A549 (cell line): ENCODE measurements around the gene HMSD. TPM values are rescaled to one million over a fixed set of nuclear protein-coding genes. Genes with fewer than 3 reads are reported as not detected.

Experiments
- ATAC-seq, 2 experiments: fragments of 200-7000 bp in 1 of 2; fragments of >200 bp in 1 of 2; cut with Nextera tagmentation in 1 of 2; cut with Tn5 transposase in 1 of 2; 3 replicates each; pipeline versions ENCODE4 v1.8.0 to v1.9.1; 2018 to 2020; ENCODE audit warnings: mild to moderate bottlenecking in 1 of 2, moderate library complexity in 1 of 2
- CTCF ChIA-PET: fragments of 300-600 bp; sonication (Branson Sonifier 250); formaldehyde crosslinking; extraction: SDS; loops from one replicate; lab custom pipeline; 2021; ENCODE audit warnings: antibody characterized with exemption, inconsistent platforms; lab: Yijun Ruan, JAX
- POLR2A ChIA-PET: fragments of 350-600 bp; formaldehyde crosslinking; extraction: SDS; loops from one replicate; lab custom pipeline; 2021; ENCODE audit warnings: antibody characterized with exemption, inconsistent platforms; lab: Yijun Ruan, JAX
- DNase-seq, 2 experiments: peaks; one replicate each; pipeline versions ENCODE4 v3.0.0 to v3.0.0-alpha.2; 2011 to 2016; ENCODE audit warnings: low read depth in 1 of 2, low spot score in 1 of 2
- FAIRE-seq: peaks from 2 replicates; lab custom pipeline; 2011; peaks lifted over from hg19 to GRCh38; lab: Jason Lieb, UNC
- H3K27ac ChIP-seq, 2 experiments: fragments of >200 bp; sonication (Bioruptor Twin); formaldehyde crosslinking; 3 replicates each; pipeline ENCODE4 v1.5.1; 2016 to 2017
- H3K4me1 ChIP-seq: fragments of >200 bp; sonication (Bioruptor Twin); formaldehyde crosslinking; 3 replicates; pipeline ENCODE4 v1.6.1; 2016
- H3K4me2 ChIP-seq: fragments of >200 bp; sonication (Bioruptor Twin); formaldehyde crosslinking; 3 replicates; pipeline ENCODE4 v1.6.1; 2016
- H3K4me3 ChIP-seq: fragments of >200 bp; sonication (Bioruptor Twin); formaldehyde crosslinking; 3 replicates; pipeline ENCODE4 v1.5.1; 2016
- H3K9me3 ChIP-seq: fragments of >200 bp; sonication (Bioruptor Twin); formaldehyde crosslinking; 3 replicates; pipeline ENCODE4 v1.6.1; 2016
- FOSB ChIP-seq: fragments of 250-450 bp; sonication (Bioruptor Pico); IDR thresholded peaks from 2 replicates; pipeline ENCODE4 v1.5.0; 2020; ENCODE audit warnings: mild to moderate bottlenecking, moderate library complexity
- GATA3 ChIP-seq: IDR thresholded peaks from 2 replicates; pipeline ENCODE4 v1.6.1; 2012; ENCODE audit warnings: borderline replicate concordance
- HEYL ChIP-seq: fragments of 250-450 bp; sonication (Bioruptor Pico); IDR thresholded peaks from 2 replicates; pipeline ENCODE4 v1.8.0; 2021; ENCODE audit warnings: mild to moderate bottlenecking, moderate library complexity
- HOXB13 ChIP-seq: fragments of 250-450 bp; sonication (Bioruptor Pico); IDR thresholded peaks from 2 replicates; pipeline ENCODE4 v1.5.0; 2020; ENCODE audit warnings: low read depth, mild to moderate bottlenecking, moderate library complexity
- KDM1A ChIP-seq: fragments of 200-600 bp; sonication (generic); IDR thresholded peaks from 2 replicates; pipeline ENCODE4 v1.6.1; 2016; ENCODE audit warnings: low read depth, mild to moderate bottlenecking
- KDM5A ChIP-seq: fragments of 200-600 bp; sonication (generic); IDR thresholded peaks from 2 replicates; pipeline ENCODE4 v1.6.1; 2016; ENCODE audit warnings: antibody characterized with exemption, mild to moderate bottlenecking
- MAFK ChIP-seq: fragments of 450-650 bp; IDR thresholded peaks from 2 replicates; pipeline ENCODE4 v1.6.1; 2014; ENCODE audit not compliant: partially characterized antibody
- MYC ChIP-seq: IDR thresholded peaks from 2 replicates; pipeline ENCODE4 v1.6.1; 2012; ENCODE audit warnings: mild to moderate bottlenecking, inconsistent platforms, low read length, improper control_type of control experiment, borderline replicate concordance
- POLR2A ChIP-seq: IDR thresholded peaks from 2 replicates; pipeline ENCODE4 v1.6.1; 2012; ENCODE audit warnings: mild to moderate bottlenecking, low read length
- RCOR1 ChIP-seq: fragments of 150-350 bp; IDR thresholded peaks from 2 replicates; pipeline ENCODE4 v1.6.1; 2014; ENCODE audit warnings: antibody characterized with exemption, low read length, low read depth
- ZNF302 ChIP-seq: fragments of 250-450 bp; sonication (Bioruptor Pico); IDR thresholded peaks from 2 replicates; pipeline ENCODE4 v1.9.0; 2021; ENCODE audit warnings: inconsistent platforms, mild to moderate bottlenecking, moderate library complexity
- ZSCAN20 ChIP-seq: fragments of 250-450 bp; sonication (Bioruptor Pico); IDR thresholded peaks from 2 replicates; pipeline ENCODE4 v1.8.0; 2022; ENCODE audit warnings: mild to moderate bottlenecking, moderate library complexity
- WGBS: methylation state at CpG from one replicate; pipeline ENCODE4 v1.1.6; 2017; ENCODE audit errors: missing lambda C conversion rate; 5-methylcytosine and 5-hydroxymethylcytosine counted together
- polyA plus RNA-seq, 4 experiments: library from polyadenylated mRNA; depleted of rRNA in 3 of 4; stranded (reverse); fragments of >200 nt; fragmentation: RNase III in 1 of 4; extraction: RNeasy Plus Mini Kit Qiagen cat#74134 plus additional on column Dnase treatment in 1 of 4; gene quantifications; 2 replicates in 3 of 4; 3 replicates in 1 of 4; pipeline ENCODE4 v1.2.3, GENCODE V29; 2011 to 2017
- TF ChIP-seq, protein P1 (sequence below): IDR thresholded peaks from 2 replicates; pipeline ENCODE4 v1.6.1; 2012
- TF ChIP-seq, protein P2 (sequence below): fragments of >200 bp; sonication (Bioruptor Twin); formaldehyde crosslinking; IDR thresholded peaks from 3 replicates; pipeline ENCODE4 v1.5.1; 2016
- TF ChIP-seq, protein P3 (sequence below): IDR thresholded peaks from 2 replicates; pipeline ENCODE4 v1.6.1; 2012; ENCODE audit warnings: low read depth, borderline replicate concordance
- TF ChIP-seq, protein P4 (sequence below): fragments of >200 bp; sonication (Bioruptor Twin); formaldehyde crosslinking; IDR thresholded peaks from 3 replicates; pipeline ENCODE4 v1.6.1; 2016
- TF ChIP-seq, protein P5 (sequence below): fragments of >200 bp; sonication (Bioruptor Twin); formaldehyde crosslinking; IDR thresholded peaks from 2 replicates; pipeline ENCODE4 v1.6.1; 2016
- TF ChIP-seq, protein P6 (sequence below): fragments of 250-450 bp; sonication (Bioruptor Pico); IDR thresholded peaks from 2 replicates; pipeline ENCODE4 v1.5.0; 2020; ENCODE audit warnings: low read depth, mild to moderate bottlenecking, moderate library complexity

Gene HMSD
- polyA plus RNA-seq, 2 of the 4 experiments (the other 2 are of a cell fraction): 0.13 to 0.23 TPM

DNA sequence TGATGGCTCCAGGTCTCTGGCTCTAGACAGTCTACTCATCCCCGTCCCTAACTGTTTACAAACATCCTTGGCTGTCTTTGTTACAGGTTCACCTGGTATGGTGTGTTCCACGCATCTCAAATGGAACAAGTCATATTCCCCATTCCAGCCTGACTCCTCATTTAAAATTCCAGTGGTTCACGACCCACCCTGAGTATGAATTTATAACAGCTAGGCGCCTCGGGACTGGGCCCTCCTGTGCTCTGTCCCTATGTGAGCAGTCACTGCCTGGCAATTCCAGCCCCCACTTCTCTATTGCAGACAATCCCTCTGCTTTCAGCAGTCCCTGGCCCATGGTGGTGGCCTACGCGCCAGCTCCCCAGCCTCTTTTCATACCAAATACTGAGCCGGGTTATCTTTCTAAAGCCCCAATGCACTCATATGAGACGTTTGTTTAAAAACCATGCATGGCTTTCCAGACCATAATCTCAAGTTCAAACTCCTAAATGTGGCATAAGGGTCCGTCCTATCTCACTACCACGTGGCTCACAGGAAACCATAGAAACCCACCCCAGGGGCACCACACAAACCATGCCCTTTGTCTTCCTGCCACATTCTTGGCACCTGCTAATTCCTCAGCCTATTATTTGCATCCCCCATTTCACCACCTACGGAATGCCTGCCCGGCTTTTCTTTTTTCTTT is 22.4 kb downstream of the HMSD start:
- TF ChIP-seq ZSCAN20 (CRISPR knock-in tag): no peak
- no peak for TF ChIP-seq RCOR1
- TF ChIP-seq, protein P1, sequence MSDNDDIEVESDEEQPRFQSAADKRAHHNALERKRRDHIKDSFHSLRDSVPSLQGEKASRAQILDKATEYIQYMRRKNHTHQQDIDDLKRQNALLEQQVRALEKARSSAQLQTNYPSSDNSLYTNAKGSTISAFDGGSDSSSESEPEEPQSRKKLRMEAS: no peak
- no peak for TF ChIP-seq ZNF302
- TF ChIP-seq GATA3: no peak
- TF ChIP-seq POLR2A: no peak
- no peak for TF ChIP-seq KDM1A
- no peak for TF ChIP-seq HOXB13
- no peak for TF ChIP-seq MYC
- TF ChIP-seq HEYL: no peak
- TF ChIP-seq, all 56 proteins: peak for 0
- ChIA-PET CTCF (no interaction called here), POLR2A (interaction anchor here (1.2 kb wide), 1 partner anchor 549 kb away, joined by 4 read pairs; the partner anchor contains the start of gene VPS4B)
- peak overlapping the region; percentile 74; the same call in 2 of the 3 replicates for H3K4me3 ChIP-seq
- no peaks in the 10 kb centered on the region for H3K9me3 ChIP-seq
- 94% methylated on average over 13 of the region's 13 CpGs for WGBS
- no peak for DNase-seq
- H3K4me1 ChIP-seq: peaks cover 6% of the 10 kb centered on the region; the same call in 1 of the 3 replicates
- peak overlapping the region; percentile 96 to 97; a peak in 5 of 6 replicates for H3K27ac ChIP-seq
- FAIRE-seq: no peak
- H3K4me2 ChIP-seq: peak overlapping the region; percentile 81
- no peak for ATAC-seq

DNA sequence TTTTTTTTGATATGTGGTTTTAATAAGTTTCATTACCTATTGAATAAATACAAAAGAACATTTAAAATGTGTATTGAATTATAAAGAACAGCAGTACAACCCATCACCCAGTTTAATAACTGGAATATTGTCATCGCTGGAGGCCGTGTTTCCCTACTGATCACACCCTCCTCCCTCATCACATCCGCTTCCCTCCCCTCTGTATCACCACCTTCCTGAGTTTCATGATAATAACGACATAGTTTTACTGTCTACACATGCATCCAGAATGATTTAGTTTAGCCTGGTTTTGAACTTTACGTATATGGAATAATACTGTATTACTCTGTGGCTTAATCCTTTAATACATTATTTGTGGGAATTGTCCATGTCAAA is 22.9 kb downstream of the HMSD start:
- Histone ChIP-seq H3K4me2 (no peak overlapping the region), H3K4me1 (peaks cover 6% of the 10 kb centered on the region; the same call in 1 of the 3 replicates), H3K4me3 (no peak overlapping the region), H3K27ac (no peak overlapping the region), H3K9me3 (no peaks in the 10 kb centered on the region)
- ChIA-PET POLR2A (no interaction called here), CTCF (no interaction called here)
- WGBS: 88% methylated on average over 5 of the region's 5 CpGs
- TF ChIP-seq, protein P2, sequence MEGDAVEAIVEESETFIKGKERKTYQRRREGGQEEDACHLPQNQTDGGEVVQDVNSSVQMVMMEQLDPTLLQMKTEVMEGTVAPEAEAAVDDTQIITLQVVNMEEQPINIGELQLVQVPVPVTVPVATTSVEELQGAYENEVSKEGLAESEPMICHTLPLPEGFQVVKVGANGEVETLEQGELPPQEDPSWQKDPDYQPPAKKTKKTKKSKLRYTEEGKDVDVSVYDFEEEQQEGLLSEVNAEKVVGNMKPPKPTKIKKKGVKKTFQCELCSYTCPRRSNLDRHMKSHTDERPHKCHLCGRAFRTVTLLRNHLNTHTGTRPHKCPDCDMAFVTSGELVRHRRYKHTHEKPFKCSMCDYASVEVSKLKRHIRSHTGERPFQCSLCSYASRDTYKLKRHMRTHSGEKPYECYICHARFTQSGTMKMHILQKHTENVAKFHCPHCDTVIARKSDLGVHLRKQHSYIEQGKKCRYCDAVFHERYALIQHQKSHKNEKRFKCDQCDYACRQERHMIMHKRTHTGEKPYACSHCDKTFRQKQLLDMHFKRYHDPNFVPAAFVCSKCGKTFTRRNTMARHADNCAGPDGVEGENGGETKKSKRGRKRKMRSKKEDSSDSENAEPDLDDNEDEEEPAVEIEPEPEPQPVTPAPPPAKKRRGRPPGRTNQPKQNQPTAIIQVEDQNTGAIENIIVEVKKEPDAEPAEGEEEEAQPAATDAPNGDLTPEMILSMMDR: no peak
- TF ChIP-seq, protein P3, sequence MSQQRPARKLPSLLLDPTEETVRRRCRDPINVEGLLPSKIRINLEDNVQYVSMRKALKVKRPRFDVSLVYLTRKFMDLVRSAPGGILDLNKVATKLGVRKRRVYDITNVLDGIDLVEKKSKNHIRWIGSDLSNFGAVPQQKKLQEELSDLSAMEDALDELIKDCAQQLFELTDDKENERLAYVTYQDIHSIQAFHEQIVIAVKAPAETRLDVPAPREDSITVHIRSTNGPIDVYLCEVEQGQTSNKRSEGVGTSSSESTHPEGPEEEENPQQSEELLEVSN: no peak
- TF ChIP-seq, protein P4, sequence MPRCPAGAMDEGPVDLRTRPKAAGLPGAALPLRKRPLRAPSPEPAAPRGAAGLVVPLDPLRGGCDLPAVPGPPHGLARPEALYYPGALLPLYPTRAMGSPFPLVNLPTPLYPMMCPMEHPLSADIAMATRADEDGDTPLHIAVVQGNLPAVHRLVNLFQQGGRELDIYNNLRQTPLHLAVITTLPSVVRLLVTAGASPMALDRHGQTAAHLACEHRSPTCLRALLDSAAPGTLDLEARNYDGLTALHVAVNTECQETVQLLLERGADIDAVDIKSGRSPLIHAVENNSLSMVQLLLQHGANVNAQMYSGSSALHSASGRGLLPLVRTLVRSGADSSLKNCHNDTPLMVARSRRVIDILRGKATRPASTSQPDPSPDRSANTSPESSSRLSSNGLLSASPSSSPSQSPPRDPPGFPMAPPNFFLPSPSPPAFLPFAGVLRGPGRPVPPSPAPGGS: no peak
- TF ChIP-seq FOSB (CRISPR knock-in tag) (no peak), MAFK (no peak)
- TF ChIP-seq, protein P5, sequence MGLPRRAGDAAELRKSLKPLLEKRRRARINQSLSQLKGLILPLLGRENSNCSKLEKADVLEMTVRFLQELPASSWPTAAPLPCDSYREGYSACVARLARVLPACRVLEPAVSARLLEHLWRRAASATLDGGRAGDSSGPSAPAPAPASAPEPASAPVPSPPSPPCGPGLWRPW: no peak
- TF ChIP-seq, protein P6, sequence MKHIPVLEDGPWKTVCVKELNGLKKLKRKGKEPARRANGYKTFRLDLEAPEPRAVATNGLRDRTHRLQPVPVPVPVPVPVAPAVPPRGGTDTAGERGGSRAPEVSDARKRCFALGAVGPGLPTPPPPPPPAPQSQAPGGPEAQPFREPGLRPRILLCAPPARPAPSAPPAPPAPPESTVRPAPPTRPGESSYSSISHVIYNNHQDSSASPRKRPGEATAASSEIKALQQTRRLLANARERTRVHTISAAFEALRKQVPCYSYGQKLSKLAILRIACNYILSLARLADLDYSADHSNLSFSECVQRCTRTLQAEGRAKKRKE (CRISPR knock-in tag): no peak
- ATAC-seq: no peak
- DNase-seq: no peak
- FAIRE-seq: no peak

DNA sequence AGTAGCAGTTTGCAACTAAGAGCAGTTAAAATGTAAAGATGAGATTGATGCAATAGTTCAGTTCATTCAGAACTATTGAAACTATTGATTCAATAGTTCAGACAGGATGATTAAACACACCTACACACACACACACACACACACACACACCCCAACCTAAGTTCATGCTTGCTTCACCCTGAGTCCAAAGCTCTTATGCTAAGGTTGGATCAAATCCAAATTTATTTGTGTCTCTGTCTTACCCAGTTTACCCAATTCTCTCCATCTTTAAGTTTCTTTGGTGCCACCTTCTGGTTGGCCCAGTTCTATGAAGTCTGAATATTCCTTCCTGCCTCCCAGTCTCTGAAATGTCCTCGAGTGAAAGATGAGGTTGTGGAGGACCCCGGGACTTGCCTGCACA is 25.9 kb downstream of the HMSD start:
- no peaks in the 10 kb centered on the region for H3K9me3 ChIP-seq
- POLR2A ChIA-PET: no interaction called here
- no peak overlapping the region for H3K27ac ChIP-seq
- no peak overlapping the region for H3K4me3 ChIP-seq
- DNase-seq (peak in 1 of 2 experiments; percentile 11), ATAC-seq (no peak), FAIRE-seq (no peak)
- TF ChIP-seq, protein P2: peak; percentile 37
- no peak for TF ChIP-seq KDM5A
- no peak overlapping the region for H3K4me2 ChIP-seq
- CTCF ChIA-PET: interaction anchor here (1.1 to 2.6 kb wide), 5 partner anchors 12 to 463 kb away, joined by 3 to 13 read pairs (median 4); no protein-coding TSS in a partner anchor
- 0 out of 3 replicates have a peak, but pooled peaks cover 3% of the 10 kb centered on the region for H3K4me1 ChIP-seq
- 5% methylated on average over 2 of the region's 2 CpGs for WGBS
